8988T (cell line): ENCODE measurements around the gene FGF11.

ENCODE experiments used
- DNase-seq: peaks from one replicate; pipeline ENCODE4 v3.0.0; 2011

The FGF11 gene

DNA sequence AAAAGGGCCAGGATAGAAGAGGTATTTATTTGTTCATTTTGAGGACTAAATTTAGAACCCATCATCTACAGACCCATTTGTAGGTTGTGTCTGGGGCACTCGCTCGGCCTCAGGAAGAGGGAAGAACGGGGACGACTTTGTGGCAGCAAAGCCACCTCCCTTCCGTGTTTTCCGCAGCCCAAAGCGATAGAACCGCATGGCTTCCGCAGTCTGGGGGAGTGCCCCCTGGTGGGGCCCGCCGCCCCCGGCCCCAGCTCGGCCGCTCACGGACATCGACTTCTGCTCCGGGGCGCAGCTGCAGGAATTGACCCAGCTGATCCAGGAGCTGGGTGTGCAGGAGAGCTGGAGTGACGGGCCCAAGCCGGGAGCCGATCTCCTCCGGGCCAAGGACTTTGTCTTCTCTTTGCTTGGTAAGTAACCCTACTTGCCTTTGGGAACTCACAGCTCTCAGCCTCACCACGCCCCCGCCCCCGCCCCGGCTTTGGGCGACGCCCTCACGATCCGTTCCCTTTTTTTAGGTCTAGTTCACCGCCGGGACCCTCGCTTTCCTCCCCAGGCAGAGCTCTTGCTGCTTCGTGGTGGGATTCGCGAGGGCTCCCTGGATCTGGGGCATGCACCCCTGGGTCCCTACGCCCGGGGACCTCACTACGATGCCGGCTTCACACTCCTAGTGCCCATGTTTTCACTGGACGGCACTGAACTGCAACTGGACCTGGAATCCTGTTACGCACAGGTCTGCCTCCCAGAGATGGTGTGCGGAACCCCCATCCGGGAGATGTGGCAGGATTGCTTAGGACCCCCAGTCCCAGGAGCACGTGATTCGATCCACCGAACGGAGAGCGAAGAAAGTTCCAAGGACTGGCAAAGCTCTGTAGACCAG lies 3.4 kb upstream of the FGF11 start:
- no peak for DNase-seq

DNA sequence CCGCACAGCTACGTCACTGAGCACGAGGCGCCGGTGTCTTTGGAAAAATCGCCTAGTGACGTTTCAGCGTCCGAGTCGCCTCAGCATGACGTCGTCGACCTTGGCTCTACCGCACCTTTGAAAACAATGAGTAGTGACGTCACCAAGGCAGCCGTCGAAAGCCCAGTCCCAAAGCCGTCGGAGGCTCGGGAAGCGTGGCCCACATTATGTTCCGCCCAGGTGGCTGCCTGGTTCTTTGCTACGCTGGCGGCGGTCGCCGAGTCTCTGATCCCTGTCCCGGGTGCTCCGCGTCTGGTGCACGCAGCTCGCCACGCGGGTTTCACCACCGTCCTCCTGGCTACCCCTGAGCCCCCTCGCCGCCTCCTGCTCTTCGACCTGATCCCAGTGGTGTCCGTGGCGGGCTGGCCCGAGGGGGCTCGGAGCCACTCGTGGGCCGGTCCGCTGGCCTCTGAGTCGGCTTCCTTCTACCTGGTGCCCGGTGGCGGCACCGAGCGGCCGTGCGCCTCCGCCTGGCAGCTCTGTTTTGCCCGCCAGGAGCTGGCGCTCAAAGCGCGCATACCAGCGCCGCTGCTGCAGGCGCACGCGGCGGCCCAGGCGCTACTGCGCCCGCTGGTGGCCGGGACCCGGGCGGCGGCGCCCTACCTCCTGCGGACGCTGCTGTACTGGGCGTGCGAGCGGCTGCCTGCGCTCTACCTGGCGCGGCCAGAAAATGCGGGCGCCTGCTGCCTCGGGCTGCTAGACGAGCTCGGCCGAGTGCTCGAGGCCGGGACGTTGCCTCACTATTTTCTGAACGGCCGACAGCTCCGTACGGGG lies 2.5 kb upstream of the FGF11 start:
- DNase-seq: peak; percentile 71

DNA sequence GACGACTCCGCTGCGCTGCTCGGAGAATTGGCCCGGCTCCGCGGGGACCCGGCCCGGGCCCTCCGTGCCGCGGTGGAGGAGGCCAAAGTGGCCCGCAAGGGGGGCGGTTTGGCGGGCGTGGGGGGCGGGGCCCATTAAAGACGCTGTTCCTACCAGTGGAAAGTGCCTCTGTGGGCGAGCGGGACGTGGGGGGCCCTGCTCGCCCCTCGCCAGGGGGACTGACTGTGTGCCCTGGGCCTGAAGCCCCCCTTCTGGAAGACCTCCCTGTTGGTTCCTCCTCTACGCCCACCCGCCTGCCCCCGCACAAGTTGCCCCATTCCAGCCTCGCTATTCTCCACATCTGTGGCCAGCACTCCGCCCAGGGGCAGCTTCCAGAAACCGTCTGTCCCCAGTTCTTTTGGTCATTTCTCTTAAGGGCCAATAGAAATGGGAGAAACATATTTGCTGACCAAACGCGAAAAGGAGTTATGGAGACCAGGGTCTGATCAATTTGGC lies 1.9 kb upstream of the FGF11 start:
- DNase-seq: no peak

DNA sequence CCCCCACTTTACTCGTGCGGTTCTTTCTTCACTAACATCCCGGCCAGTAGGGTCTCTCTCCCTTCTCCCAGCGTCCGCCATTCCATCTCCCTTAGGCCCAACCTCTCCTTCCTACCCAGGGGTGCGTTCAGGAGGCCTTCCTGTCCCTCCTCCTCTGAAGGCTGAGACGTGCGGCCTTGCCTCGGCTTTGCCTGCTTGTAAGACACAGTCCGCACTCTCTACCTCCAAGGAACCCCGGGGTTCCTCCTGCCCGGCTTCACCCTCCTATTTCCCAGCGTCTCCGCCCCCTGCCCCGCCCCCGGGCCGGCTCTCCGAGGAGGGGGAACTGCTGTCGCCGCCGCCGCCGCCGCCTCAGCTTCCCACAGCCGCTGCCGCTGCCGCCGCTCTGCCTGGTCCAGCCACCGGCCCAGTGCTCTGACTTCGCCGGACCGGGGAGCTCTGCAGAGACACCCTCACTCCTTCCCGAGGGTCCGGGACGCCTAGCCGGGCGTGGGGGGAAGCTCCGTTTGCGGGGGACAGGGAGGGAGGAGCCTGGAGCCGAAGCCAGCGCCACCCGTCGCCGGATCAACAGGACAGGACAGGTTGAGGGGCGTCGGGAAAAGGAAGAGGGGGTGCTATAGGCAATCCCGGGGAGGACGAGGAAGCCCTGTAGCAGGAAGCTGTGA lies 1.2 kb upstream of the FGF11 start:
- DNase-seq: no peak

DNA sequence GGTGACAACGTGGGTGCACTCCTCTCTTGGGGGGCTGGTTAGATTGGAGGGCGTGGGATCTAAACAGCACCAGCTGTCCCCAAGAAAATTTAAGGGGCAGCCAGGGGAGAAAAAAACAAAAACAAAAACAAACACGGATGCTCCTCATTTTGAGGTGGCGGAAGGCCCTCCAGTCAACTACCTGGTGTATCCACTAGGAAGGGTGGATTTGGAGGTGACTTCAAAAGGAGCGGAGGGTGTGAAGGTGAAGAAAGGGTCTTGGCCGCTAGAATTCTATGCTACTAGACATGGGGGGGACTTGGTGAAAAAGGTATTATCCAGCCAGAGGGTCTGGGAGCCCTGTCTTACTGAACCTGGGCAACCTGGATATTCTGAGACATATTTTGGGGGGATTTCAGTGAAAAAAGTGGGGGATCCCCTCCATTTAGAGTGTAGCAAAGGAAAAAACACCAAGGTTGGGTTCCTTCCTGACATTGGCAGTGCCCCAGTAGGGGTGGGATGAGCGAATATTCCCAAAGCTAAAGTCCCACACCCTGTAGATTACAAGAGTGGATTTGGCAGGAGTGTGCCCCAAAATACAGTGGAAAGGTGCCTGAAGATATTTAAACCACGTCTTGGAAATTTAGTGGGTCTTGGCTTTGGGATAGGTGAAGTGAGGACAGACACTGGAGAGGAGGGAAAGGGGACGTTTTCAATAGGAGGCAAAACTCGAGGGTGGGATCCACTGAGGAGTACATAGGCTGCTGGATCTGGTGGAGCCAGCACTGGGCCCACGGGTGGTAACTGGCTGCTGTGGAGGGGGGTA lies 454 bp upstream of the FGF11 start:
- DNase-seq: no peak

DNA sequence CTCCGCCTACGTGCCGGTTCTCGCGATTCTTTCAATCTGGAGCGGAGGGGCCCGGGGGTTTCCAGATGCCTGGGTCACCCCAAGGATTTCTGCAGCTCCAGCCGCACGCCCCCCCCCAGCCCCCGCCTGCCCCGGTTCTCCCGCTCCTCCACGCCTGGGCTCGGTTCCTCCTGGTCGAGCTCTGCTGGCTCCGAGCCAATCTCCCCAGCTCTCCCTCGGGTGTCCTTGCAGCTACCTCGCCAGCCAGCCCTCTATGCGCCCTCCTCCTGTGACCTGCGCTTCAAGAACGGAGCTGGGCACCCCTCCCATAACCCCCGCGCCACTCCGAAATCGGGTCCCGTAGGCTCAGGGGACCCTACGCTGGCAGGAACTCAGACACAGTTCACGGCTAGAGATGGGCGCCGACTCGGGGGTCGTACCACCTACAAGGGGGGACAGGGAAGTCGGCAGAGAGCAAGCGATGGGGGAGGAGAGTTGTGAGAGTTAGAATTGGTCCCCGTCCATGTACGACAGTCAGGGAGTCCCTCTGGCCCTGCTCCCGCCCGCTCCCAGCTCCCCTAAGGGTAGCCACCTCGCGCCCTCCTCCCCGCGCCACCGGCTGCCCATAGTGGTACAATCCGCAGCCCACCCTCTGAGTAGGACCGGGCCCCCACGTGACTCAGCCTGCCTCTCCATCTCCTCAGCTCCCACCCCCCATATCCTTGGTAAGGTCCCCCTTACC lies 961 bp downstream of the FGF11 start:
- DNase-seq: no peak

DNA sequence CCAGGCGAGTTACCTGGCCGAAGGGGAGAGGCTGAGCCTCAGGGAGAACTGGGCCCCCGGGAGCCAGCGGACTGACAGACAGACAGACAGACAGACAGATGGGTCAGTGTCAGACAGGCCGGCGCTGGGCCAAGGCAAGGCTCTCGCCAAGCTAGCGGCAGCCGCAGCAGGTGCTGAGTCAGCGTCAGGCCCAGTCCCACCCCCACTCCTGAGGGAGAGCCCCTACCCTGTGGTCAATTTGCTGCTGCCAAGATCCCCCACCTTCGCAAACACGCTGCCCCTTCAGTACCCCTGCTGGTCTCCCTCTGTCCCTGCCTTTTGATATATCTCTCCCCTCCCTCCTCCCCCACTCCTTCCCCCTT lies 1.5 kb downstream of the FGF11 start:
- no peak for DNase-seq

DNA sequence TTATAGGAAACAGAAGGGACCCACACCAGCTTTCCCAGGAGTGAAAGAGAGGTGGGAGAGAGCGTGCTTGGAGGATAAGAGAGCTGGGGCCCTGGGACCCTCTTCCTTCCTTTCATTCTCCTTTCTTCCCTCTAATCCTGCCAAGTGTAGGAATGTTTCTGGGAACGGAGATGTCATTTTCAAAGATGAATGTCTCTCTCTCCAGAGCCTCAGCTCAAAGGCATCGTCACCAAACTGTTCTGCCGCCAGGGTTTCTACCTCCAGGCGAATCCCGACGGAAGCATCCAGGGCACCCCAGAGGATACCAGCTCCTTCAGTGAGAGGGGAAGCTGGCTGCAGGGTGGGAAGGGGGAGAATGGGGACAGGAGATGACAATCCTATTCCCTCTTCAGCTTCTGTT lies 2.0 kb downstream of the FGF11 start:
- DNase-seq: no peak

DNA sequence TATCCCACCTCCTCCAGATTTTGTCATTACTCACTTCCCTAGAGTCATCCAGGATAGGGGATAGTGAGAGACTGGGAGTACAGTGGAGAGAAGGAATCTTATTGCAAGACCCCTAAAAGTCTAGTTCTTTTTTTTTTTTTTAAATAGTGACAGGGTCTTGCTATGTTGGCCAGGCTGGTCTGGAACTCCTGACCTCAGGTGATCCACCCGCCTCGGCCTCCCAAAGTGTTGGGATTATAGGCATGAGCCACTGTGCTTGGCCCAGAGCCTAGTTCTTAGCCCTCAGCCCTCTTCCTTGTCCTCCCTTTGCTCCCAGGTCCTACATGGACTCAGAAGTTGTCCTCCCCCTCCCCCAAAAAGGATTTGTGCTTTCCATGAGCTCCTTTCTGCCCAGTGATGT lies 2.8 kb downstream of the FGF11 start:
- DNase-seq: no peak

DNA sequence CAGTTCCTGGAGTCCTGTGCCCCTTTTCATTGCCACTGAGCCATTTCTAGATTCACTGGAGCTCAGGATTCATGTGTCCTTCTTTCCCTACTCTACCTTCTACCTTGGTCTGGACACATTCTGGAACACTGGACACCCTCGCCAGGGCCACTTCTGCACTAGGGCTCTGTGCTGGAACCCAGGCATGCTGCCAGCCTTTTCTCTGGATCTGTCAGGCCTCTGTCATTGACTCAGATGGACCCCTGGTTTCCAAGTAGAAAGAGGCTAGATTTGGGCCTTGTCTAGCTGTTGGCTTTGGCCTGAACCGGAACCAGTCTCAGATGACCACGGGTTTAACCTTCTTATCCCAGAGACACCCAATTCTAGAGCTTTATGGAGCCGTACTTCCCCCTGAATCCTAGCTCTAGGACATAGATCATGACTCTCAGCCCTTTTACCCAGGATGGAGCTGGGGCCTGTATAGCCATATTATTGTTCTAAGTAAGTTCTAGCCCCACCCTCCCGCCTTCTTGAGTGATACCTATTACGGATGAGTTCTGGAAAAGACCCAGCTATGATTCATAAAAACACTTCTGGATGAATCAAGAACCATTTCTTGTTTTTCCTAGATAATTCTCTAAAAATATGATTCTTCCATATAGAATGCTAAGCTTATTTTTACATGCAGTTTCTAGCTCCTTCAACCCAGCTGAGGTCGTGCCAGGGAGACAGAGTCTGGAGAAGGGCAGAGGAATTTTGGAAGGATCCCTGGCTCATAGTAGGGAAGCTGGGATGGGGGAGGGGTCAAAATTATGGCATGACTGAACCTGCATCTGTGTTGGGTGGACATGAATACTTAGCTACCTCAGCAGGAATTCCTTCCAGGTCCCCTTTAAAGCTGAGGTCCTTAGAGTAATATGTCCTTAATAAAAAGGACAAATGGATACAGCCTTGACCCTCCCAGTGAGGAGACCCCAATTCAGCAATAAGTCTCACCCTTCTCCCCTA lies 4.5 kb downstream of the FGF11 start:
- no peak for DNase-seq

DNA sequence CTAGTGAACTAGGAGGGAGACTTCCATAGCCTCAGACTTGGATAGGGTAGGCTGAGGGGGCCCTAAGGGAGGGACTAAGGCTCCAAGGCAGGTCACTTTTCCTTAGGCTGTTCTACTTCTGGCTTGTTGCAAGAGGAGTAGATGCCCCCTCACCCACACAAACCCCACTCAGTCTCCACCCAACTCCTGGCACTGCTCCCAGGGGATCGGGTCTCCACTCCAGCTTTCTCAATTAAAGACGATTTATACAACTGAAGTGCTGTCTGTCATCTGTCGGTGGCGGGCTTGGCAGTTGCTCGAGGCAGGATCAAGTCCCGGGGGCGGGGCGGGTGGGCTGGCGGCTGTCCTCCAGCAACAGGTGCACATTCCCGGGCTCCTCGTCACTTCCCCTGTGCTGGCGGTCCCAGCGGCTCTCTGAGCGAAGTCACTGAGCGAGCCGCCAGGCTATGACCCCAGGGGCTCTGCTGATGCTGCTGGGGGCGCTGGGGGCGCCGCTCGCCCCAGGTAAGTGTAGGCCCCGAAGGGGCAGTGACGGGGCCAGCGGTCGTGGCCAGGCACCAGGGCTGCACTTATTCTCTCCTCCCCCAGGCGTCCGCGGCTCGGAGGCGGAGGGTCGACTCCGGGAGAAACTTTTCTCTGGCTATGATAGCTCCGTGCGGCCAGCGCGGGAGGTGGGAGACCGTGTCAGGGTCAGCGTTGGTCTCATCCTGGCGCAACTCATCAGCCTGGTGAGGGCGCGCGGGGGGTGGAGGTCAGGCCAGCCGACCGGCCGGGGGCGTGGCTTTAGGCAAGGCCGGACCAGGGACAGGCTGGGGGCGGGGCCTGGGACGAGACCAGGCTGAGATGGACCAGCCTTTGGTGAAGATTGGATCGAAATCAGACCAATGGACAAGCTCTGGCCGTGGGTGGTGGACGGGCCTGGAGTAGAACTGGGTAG lies 5.6 kb downstream of the FGF11 start, which contains the start of gene CHRNB1:
CHRNB1 (plus strand) TSS at position 380 of the 937 bp plus-strand sequence; CDS start at position 447, 67 bp downstream.
- DNase-seq: peak; percentile 86

DNA sequence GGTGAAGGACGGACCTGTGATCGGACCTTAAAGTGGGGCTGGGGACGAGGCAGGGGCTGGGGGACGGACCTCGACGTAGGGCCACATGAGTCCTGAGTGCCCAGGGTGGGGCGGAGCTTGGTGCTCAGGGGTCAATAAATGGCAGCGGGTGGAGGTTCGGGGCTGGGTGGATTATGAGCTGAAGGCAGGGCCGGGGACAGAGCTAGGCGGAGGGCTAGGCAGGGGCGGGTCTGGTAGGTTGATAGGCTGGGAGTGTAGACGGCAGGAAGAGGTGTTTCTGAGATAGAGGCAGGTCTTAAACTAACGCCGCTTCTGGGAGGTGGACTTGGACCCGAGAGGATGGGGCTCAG lies 6.3 kb downstream of the FGF11 start:
- peak; percentile 75 for DNase-seq

DNA sequence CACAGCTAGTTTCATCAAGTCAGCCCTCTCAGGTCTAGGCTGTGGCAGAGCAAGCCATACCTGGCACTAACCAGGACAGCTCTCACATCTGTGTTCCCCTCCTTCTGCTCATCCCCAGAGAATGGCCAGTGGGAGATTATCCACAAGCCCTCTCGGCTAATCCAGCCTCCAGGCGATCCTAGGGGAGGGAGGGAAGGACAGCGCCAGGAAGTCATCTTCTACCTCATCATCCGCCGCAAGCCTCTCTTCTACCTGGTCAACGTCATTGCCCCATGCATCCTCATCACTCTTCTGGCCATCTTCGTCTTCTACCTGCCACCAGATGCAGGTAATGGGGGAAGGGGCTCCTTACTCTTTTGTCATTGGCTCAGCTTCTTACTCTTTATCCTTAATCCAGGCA lies 9.1 kb downstream of the FGF11 start:
- no peak for DNase-seq

DNA sequence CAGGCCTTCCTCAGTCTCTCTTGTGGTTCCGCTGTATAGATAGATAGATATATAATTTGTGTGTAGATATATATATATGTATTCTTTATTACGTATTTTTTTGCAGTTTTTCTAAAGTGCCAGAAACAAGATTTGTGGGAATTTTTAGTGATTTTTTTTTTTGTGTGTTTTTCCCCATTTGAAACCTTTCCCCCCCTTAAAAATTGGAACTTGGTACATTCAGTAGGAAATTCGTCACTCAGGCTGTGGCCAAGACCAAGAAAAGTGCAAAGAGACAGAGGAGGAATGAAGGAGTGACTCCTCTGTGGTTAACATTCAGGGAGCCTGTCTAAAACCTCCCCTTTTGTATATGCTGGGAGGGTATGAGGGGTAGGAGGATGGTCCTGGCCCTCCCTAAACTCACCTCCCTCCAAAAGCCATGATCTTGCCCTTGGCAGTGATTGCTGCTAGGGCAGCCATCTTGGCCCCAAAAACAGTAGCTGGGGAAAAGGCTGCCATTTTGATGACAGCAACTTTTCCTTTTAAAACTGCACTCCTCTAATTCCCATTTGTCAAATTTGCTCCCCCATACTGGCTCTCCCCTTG lies 20.7 kb downstream of the FGF11 start:
- DNase-seq: no peak

DNA sequence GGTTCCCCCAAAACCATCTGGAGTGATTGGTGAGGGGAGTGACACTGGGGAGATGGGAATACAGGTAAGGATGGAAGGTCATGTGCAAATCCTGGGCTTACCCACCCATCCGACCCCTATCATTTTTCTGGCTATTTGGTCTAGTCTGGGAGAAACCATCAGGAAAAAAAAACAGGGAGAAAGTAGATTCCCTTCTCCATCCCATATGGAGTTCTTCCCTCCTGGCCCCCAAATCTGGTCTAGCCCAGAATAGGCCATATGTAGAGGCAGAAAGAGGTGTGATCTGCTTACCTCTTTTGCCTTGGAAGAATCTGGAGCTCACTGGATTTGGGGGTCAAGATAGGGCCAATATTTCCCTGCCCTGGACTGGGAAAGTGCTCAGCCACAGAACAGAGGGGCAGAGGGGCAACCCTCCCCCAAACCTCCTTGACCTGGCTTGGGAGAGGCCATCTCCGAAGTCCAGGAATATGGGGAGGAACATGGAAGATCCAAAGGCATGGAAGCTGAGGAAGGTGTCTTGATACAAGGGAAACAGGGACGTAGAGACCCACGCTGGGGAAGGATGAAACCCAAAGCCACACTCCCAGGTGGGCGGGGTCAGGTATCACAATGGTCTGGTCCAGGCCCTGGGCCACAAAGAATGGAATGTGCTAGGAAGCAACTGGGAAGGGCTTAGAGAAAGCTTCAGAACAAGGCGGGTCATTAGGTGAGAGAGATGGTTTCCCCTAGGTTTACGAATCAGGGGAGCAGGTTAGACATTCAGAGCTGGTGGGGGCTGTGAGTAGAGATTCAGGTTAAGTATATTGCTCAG lies 21.7 kb downstream of the FGF11 start:
- no peak for DNase-seq

DNA sequence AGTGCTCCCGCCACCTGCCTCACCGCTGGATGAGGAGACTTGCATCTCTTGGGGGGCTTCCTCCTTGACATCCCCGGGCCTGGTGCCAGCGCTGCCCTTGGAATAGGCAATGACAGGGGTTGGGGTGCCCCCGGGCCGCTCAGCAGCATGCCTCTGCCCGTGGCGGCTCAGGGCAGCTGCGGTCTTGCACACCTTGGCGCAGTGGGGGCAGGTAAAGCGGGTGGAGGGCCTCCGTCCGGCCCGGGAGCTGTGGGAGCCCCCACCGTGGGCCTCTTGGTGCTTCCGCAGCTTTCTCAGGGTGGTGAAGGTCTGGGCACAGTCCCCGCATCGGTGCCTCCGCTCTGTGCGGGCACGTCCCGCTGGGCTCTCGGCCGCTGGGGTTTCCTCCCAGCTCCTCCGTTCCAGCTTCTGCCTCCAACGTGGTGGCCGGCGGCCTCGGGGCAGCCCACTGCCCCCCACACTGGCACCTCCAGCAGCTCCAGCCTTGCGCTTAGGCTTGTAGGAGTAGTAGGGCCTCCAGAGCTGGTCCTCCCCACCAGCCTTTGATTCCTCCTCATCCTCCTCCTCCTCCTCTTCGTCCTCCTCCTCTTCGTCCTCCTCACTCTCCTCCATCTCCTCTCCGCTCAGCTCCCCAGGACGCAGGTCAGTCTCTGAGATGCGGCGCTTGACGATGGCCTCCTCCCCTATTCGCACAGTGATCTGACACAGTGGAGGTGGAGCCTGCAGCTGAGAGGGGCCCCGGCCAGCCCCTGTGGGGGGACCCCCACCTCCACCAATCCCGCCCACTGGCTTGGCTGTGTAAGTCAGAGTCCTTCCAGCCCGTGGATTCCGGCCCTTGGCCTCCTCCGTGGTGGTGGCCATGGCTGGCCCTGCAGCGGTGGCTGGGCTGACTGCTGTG lies 23.4 kb downstream of the FGF11 start:
- no peak for DNase-seq

DNA sequence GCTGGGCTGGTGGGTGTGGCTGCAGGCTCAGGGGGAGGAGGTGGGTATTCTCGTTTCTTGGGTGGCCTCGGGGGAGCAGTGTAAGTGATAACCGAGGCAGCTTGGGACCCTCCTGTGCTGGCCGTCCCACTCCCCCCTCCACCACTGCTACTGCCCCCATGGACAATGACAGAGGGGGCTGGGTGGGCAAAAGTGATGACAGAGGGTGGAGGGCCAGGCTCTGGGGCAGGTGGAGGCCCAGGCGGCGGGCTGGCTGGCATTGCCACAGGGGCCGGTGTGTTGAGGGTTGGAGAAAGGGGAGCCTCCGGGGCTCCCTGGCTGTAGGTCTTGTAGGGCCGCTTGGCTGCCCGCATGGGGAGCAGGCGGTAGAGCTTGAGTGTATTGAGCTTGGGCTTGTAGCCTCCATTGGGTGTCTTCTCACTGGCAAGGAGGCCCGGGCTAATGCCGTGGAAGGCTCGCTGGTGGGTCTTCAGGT lies 24.1 kb downstream of the FGF11 start:
- no peak for DNase-seq
